AG09319 (cell line): ENCODE results near the gene DYDC2.
"Not testable (repeated sequence)": the region's sequence is repeated elsewhere in the genome, so short reads cannot be mapped to it uniquely, and the experiment has no call there.

Experiments
- DNase-seq: peaks from one replicate; pipeline ENCODE4 v3.0.0-alpha.2; 2010; ENCODE audit warnings: low read depth; ENCODE audit errors: extremely low read depth
- CTCF ChIP-seq: IDR thresholded peaks from 2 replicates; pipeline ENCODE4 v1.5.1; 2011; ENCODE audit warnings: low read depth, mild to moderate bottlenecking, inconsistent platforms, low read length, moderate library complexity

Gene DYDC2

GRCh38 chr10:80344276-80344675 is 12.3 kb upstream of the DYDC2 start:
- DNase-seq, result no peak
- no peak for TF ChIP-seq CTCF

GRCh38 chr10:80344912-80345311 is 11.7 kb upstream of the DYDC2 start:
- DNase-seq, result no peak

GRCh38 chr10:80350251-80350650 is 6.3 kb upstream of the DYDC2 start:
- DNase-seq, result no peak
- TF ChIP-seq CTCF, result no peak

More at GRCh38 chr10:80344912-80345311, 11.7 kb upstream of the DYDC2 start:
- no peak for TF ChIP-seq CTCF

- TF ChIP-seq CTCF, result no peak
- DNase-seq, result no peak
These were observed 5.4 kb upstream of the DYDC2 start for GRCh38 chr10:80351220-80351619.

- no peak for DNase-seq
- no peak for TF ChIP-seq CTCF
These were observed 639 bp downstream of the DYDC2 start for GRCh38 chr10:80356989-80357850.

GRCh38 chr10:80357851-80358125 is 1.2 kb downstream of the DYDC2 start:
- TF ChIP-seq CTCF, result no peak
- no peak for DNase-seq

- DNase-seq, result not testable (repeated sequence)
These were observed 2.3 kb downstream of the DYDC2 start for GRCh38 chr10:80358925-80359324.

- DNase-seq, result no peak
- no peak for TF ChIP-seq CTCF
These were observed 3.1 kb downstream of the DYDC2 start for GRCh38 chr10:80359644-80360043.
